Measurements from ENCODE around the gene NFIB.

Gene NFIB

DNA sequence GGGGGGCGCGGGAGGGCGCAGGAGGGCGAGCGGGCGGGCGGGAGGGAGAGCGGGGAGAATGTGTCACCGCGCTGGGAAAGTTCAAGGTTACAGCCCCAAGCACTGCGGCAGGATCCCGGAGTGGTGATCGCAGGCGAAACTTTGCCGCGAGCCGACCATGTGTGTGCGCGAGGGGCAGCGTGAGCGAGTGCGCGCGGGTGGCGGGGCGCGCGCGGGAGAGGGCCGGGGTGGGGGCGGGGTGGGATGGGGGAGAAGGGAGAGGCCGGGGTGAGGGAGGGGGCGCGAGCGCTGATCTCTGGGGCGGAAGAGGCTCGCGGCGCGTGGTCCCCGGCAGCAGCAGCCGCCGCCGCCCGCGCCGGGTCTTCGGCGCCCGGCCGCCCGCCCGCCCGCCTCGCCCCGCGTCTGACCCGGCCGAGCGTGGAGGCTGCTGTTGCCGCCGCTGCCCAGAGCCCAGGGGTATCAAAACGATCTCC, at the start of gene NFIB:
Gene NFIB (minus strand): TSS at position 191 of the 473 bp plus-strand sequence. CDS start 630 bp downstream, outside the sequence.
- DNase-seq = peak; percentile 43

DNA sequence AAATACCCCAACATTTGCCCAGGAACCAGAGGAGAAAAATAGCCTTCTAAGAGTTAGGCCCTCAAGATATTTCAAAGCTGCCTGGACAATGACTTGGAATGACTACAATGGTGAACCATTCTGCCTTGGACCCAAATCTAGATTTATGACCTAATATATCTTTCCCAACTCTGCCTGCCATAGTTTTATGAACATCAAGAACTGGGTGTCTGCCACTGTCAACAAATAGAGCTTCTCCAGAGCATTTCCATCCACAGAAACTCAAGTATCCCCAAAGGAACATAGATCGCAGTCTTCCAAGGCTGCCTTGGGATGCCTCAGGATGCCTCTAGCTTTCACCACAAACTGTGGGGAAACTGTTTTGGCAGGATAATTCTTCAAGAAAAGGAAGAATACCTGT, 48.2 kb upstream of the NFIB start:
- DNase-seq = no peak

DNA sequence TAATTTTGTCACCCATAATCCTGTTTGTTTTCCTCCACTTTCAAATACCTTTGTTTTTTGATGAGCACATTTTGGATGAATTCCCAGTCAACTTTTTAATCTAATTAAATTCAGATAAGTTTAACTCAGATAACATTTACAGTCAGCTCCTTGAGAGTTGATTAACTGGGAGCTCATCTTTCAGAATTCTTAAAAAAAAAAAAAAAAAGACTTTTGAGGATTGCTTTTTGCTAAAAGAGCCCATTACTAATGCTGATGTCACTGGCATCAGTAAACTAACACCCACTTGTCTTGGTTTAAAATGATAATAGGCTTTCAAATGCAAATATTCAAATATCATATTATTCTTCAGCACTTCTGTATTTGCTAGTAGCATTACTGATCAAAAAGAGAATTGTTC, 47.1 kb upstream of the NFIB start:
- DNase-seq = no peak

DNA sequence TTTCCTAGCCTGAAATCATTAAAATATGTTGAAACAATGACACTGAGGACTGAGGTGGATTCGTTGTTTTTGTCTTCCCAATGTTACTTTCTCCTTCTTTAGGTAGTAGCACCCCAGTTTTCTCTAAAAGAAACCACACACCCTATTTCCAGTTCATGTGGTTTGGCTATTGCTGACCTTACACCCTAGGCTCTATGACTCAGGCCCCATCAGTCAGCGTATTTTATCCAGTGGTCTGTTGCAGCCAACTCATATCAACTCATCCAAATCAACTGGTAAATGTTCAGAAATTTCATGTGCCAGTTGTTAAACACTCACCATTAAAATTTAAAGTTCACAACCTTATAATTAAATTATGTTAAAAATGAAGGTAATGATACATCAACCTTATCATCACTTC, 44.6 kb upstream of the NFIB start:
- DNase-seq = no peak

DNA sequence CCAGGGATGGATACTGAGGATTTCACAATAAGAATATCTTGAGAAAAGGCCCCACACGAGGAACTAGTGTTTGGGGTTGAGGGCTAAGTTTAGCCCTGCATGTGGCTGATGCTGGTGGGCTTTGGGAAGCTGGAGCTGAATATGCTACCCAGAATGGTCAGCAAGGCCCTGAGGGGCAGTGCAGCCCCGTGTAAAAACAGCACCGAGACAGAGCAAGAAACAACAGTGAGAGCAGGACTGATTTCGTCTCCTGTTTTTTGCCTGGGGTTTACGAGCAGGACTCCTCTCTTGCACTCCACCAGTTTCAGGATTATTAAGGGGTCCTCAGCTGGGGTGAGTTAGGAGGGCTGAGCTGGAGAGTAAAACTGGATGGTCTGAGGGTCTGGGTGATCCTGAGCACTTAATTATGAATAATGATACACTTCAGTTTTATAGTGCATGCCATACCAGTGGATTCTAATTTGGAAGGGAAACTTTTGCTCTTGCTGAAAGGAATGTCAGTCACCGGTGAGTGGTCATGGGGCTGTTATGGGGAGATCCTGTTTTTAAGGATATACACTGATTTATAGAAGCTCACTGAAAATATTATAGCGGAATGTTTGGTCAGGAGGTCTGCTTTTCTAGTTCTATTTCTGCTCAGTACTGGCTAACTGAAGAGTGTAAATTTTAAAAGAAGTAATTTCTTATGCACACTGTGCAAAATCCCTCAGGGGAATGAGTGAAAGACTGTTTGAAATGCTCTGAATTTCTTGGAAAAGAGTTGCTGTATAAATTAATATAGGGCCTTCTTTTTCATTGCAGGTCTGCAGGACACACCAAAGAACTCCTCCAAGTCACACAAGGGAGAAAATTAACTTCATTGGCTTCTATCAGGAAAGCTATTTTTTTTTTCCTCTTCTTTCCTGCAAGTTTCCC, 42.7 kb upstream of the NFIB start:
- DNase-seq = no peak

DNA sequence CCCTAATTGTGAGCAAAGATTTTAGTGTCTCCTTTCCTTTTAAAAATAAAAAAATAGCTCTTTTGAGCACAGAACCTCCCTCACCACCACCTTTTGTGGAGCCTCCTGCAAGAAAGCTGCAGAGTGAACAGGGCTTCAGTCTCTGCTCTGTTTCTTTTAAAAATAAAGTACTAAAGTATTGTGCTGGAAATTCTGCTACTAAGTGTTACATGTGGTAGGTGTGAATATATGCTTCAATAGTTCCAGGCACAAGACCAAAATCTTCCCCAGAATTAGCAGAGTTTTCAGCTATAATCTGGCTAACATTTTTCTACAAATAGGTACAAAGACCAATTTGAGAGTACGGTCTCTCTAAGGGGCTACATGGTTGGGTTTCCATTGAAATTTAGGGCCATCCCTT, 40.3 kb upstream of the NFIB start:
- no peak for DNase-seq

DNA sequence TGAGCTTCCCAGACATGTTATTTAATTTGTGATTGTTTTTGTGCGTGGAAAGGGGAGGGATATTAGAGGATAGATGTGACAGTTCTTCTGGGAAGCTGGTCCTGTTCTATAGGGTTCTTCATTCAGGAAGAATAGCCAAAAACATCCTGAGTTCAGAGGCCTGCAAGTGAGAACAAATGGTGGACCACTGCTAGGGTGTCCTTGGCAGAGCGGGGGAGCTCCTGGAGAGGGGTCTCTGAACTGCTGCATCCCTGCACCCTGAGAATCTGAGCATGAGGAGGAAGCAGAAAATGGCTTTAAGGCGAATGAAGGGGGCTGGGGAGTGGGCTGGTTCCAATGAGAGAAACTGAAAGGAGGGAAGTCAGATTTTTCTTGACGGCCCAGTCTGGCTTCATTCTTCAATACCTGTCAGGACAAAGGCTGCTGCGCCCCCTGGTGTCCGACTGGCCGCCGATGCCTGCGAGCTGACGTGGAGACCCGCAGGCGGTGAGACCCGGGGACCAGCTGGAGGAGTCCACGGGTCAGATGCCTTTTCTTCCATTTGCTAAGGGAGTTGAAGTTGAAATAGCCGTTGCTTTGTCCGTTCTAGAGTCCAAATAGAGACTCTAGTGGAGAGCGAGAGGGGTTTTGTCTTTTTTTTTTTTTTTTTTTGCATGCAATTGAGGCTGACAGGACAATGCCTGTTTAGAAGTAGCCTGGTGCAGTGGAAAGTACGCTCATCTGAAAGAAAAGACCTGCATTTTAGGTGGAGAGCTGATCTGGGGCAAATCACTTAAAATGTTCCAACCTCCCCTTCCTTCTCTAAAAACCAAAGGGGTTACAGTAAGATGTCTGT, 39.5 kb upstream of the NFIB start:
- peak; percentile 48 for DNase-seq

DNA sequence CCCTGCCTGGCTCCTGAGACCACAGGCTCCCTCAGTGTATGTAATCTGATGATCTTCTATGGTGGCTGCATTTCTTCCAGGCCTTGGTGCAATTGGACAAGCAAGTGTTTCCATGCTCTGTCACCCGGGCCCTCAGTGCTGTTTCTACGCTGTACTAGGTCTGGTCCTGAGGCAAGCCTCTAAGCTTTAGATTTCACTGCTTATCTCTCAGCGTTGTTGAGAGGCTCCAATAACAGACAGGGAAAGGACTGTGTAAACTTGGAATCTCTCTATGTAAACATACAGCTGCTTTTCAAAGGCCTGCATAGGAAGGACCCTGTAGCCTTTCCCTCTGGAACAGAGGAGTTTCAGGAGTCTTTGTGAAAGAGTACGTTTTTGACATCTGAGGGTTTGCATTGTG, 38.6 kb upstream of the NFIB start:
- peak; percentile 16 for DNase-seq

DNA sequence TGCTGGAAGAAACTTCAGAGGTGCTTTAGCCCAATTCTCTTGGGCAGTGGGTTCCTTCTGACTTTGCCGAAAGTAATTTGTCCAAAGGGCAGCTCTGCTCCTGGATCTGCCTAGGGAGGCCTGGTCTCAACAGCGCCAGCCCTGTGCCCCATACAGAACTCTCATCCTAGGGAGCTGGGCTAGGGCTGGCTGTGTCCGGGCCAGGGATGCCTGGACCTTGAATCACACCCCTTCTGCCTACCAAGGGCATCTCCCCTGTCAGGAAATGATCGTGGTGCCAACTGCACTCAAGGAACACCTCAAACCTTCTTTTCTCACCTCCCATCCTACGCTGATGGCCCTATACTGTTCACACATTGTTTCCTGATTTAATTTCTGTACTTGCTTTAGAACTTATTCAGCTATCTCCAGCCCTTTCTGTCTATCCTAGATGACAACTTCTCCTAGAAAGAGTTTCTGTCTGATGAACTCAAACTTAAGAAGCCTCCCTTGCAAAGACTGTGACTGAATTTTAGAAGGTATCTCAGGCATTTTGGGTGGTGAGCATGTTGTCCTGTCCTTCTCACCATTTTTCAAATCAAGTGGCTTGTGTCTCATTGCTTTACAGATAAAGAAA, 37.4 kb upstream of the NFIB start:
- no peak for DNase-seq

DNA sequence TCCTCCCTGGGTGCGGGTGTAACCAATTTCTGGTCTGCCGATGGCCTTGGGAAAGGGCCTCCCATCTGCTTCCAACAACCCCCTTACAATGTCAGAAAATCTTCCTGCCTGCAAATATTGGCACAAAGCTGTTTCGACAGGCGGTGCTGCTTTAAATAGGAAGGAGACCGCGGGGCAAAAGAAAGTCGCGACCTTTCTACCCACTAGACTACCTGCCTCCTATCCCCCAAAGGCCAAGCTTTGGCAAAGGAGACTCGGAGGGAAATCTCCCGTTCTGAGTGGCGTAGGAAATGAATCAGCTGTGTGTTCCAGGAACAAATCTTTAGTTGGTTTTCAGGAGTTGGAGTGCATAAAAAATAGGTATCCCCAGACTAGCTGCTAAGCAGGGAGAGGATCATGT, 36.8 kb upstream of the NFIB start:
- no peak for DNase-seq

DNA sequence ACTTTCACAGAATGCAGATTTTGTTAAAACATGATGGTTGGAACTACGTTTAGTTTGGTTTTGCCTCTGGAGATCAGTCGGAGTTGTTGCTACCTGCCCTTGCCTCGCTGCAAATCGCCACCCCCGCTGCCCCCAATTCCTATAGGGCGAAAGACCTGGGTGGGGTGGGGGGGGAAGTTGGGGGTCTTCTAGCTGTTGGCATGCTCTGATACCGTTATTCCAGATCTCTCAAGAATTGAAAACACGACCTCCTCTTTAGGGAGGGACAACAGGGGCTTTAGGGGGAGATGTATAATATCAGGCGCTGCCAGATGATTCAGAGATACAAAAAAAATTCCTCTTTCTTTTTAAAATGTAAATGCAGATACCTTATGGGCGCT, 36.4 kb upstream of the NFIB start:
- no peak for DNase-seq

DNA sequence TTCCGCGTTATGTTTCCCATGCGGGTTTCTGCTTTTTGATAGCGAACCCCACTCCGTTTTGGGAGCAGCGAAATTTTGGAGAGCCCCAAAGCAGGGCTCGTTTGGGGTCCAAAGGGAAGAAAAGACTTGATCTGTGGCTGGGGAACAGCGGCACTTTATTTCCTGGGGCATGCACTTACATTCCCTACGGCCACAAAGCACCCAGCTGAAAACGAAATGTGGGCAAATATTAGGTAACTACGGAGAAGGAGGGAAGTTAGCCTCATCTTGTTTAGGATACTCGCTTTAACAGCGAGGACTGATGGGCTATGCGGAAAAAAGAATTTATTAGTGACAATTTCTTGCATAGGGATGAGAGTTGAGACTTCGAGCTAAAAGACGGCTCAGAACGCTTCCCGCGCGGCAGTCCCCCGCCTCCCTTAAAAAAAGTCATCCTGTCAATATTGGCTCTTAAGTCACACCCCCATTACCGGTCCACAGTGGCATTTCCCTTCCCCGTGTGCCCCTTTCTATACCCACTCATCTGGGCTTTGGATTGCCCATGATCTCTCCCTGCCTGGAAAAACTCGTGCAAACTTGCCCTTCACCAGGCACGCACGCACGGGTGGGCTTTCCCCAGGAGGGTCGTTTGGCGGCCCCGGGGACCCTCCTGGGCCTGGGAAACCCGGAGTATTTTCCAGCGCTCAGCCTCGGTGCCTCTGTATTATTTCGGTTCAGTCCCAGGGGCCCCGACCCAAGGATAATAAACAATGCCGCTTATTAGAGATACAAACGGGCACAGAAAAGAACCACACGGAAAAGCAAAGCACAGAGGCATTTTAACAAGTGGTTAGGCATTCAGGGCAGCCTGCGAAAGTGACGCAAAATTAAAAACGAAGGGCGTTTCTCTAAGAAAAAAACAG, 35.8 kb upstream of the NFIB start:
- DNase-seq = no peak

DNA sequence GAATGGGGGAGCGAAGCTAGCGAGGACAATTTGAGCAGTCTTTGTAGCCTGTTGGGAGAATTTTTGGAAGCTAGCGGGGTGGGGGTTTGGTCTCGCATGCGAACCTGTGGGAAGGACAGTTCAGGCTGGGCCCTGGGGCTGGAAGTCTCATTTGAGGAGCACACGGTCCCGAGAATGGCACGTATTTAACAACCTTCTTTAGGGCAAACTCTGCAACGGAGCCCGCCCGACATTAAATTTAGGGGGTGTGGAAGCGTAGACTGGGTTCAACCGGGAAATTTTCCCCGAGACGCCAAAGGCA, 35.2 kb upstream of the NFIB start:
- no peak for DNase-seq

DNA sequence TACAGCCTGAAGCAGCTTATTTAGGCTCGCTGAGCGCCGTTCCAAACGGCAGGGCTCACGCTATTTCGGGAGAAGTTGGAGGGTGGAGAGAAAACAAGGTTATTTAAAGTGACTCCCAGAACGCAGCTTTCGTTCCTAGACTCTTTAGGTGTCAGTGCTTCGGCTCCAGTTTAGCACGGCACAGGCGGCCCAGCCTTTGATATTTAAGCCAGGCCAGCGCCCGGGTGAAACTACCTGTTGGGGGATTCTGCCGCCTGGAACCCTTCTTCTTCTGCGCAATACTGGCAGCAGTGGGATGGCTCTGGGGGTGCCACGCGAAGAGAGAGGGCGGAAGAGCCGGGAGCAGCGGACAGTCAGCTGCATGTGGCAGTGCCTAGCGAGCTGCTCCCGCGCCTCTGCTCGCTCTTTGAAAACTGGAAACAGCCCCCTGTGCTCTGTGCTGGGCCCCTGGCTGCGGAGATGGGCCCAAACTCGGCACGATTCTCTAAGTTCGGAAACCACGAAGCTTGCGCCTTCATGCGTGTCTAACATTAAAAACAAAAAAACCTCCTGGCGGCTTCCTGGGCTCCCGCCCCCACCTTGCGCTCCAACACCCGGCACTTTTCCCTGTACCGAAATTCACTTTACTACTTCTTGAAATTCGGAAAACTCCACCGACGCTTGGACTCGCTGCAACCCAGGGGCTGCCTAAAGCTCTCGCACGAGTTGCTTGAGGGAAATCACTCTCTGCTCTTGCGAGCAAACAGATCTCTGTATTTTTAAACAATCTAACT, 34.6 kb upstream of the NFIB start:
- no peak for DNase-seq

DNA sequence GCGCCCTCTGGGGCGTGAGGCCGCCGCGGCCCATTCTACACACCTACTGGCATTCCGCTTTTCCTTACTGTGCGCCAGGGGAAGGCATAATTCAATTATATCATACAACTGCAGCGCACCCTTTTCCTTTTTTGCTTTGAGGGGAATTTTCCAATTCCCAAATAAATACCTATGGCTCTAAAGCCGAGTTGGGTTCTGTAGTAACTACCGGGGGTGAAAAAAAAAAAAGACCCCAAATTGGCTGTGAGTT, 34.1 kb upstream of the NFIB start:
- DNase-seq = no peak

DNA sequence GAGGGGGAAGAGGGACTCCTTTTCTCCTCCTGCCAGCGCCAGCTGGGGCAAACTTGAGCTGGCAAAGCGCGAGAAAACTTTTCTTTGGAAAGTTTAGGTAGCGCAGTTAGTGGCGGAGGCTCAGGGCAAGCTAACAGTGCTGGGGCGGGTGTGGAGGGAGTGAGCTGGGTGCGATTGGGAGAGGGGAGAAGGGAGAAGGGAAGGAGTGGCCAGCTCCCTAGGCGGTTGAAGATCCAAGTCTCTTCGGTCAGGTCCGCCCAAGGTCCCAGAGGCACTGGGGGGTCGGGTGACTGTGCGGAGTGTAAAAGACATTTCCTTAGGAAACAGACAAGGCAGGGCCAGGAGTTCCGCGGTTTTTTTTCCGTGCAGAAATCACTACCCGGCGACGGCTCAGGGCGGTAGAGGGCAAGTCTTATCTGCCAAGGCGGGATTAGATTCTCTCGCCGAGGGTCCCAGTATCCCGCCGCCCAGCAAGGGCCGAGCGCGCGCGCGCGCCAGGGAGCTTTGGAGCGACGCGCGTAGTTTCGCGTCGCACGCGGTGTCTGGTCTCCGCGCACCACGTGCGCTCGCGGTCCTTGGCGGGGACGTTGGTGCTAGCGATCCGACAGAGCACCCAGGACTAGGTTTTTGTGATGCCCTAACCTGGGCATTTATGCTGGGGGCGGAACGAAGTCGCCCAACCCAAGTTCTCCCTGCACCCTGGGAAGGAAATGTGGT, 33.6 kb upstream of the NFIB start:
- DNase-seq = no peak

DNA sequence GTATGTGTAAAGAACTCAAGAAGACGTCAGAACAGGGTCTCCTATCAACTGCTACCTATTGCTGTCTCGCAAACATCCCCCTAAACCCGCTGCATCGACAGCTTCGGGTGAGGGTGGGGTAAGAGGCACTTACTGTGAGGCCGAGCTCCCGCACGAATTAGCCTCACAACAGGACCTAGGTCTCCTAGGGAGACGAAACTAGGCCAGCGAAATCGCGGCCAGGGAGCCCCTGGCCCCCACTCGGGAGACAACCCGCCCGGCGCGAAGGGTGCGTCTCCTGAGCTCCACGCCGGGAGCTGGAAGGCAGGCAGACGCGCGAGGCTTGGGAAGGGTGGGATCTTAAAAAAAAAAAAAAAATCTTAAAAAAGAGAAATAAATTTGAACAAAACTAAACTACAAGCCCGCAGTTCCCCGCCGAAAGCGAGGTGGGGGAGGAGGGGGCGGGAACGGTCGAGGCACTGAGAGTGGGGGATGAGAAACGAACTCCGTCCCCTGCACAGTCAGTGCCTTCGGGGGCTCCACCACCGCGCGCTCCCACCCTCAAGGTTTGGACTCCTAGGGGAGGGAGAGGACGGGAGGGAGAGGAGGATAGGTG, 33.0 kb upstream of the NFIB start:
- no peak for DNase-seq

DNA sequence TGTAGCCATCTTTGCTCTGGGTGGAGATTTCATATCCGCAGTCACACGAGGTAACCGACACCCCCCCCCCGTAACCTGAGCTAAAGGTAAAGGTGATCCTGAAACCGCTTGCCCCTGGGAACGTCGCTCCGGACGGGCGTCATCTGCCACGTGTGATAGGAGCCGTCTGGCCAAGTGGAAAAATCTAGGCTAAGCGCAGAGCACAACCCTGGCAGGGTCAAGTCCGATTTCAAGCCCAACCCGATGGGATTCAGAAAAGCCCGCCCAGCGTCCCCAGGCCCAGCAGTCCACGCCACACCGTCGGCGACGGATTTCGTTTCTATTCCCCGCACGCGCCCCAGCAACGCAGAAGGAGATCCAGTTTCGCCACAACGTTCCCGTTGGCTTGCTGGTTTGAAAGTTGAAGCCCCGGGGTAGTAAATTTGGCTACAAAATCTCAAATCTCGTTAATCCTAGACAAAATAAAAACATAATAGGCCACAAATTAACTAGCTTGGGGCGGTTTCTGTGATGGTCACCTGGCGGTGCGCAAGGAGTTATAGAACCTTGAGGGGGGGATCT, 32.4 kb upstream of the NFIB start:
- DNase-seq = no peak

DNA sequence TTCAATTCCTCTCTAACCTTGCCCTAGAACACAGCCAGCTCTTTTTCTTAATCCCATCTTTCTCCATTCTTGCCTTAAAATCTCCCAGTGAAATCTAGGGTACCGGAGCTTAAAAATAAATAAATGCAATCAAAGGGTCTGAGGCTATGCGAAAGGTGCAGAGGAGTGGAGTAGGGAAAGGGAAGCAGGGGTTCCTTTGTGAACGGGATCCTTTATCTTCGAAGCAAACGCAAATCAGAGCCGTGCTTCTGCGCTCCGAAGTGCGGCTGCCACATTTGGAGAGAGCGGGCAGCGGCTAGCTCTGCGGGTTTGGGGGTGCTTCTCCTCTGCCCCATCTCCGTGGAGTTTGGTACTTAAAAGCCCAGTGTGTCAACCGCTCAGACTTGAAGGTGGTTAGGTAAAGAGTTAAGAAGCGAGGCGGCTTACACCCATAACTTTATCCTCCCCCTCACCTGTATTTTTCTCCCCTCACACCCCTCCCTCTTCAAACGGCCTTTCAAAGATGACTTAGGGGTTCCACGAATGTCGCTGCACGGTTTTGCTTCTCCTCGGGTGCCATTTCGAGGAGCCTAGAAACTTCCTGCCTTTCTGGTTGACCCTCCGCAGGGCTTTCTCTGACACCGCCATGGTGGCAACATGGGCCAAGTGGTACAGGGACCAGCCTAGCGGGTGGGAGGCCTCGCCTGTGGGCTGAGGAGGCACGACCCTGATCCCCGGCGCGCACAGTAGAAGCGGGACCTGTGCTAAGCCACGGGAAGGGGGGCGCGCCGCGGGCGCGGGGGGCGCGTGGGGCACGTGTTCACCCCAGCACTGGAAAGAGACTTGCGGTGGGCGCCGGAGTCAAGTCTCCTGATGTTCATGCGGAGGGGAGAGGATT, 31.7 kb upstream of the NFIB start:
- no peak for DNase-seq

DNA sequence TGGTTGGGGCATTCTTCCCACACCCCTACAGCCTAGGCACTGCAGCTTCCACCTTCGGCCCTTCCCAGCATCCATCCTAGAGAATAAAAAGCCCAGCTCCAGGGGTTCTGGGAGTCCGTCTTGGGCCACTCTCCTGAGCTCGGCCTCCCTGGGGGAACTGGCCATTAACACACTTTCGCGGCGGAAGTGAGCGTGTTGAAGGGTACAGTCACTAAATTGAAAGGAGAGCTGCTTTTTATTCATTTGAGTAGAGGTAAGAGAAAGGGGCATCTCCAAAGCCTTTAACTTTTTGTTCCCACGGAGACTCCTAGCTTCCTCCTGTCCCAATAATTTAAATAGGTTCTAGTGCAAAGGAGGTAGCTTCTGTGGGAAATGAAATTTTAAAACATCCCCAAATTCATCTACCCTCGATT, 31.0 kb upstream of the NFIB start:
- no peak for DNase-seq
